ENCODE measurements around the gene GRIN2A. TPM values are rescaled to one million over a fixed set of nuclear protein-coding genes. Genes with fewer than 3 reads are reported as not detected.

Gene GRIN2A
- total and polyA plus RNA-seq, 3 donors from 2014 or later = 7.0 to 20.3 (median 10.4) TPM

DNA sequence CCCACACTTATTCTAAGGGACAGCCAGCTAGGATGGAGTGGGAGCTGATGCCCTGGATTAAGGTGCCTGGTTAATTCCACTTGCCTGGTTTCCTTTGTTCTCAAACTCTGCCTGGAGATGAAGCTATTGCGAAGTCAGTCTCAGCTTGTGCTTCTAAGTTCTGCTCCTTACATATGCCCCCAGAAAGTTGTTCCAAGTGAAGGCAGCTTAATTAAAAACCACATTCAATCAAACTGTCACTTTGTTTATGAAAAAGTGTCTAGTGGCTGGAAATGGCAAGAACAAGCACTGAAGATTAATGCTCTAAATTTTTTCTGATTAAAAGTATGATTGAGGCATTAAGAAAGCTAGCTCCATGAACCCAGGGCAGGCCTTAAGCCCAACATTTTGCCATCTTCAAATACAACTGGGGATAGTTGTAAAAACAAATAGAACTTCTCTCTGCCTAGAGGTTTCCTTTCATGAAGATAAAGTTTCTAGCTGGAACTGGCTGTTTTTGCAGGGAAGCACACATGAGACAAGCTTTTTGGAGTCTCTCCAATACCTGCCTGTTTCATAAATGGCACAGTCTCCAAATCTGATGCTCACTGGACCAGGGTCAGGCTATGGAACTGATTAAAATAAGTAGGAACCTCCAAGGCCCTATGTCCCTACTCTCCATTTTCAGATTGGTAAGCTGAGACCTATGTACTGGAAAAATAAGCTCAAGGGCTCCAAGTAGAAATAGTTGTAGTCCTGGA, 100.9 kb downstream of the GRIN2A start:
- Histone ChIP-seq H3K4me1 (peaks cover 3% of the 10 kb centered on the region), H3K9me3 (no peaks in the 10 kb centered on the region), H3K4me3 (no peak overlapping the region), H3K36me3 (ENCODE audit: low read depth, missing control alignments) (no peaks in the 10 kb centered on the region), H3K27ac (no peak overlapping the region), H3K27me3 (no peaks in the 10 kb centered on the region)
- intact Hi-C loops (cut with DNase I; ENCODE audit: low total_unique reads) = no loop called here
- 79 to 97% methylated on average over 1 of the region's 1 CpG for WGBS, 2 donors
- DNase-seq = no peak
- TF ChIP-seq POLR2A (IDR thresholded peaks at IDR 0.05) = no peak
- TF ChIP-seq CTCF (IDR thresholded peaks at IDR 0.05) = no peak

DNA sequence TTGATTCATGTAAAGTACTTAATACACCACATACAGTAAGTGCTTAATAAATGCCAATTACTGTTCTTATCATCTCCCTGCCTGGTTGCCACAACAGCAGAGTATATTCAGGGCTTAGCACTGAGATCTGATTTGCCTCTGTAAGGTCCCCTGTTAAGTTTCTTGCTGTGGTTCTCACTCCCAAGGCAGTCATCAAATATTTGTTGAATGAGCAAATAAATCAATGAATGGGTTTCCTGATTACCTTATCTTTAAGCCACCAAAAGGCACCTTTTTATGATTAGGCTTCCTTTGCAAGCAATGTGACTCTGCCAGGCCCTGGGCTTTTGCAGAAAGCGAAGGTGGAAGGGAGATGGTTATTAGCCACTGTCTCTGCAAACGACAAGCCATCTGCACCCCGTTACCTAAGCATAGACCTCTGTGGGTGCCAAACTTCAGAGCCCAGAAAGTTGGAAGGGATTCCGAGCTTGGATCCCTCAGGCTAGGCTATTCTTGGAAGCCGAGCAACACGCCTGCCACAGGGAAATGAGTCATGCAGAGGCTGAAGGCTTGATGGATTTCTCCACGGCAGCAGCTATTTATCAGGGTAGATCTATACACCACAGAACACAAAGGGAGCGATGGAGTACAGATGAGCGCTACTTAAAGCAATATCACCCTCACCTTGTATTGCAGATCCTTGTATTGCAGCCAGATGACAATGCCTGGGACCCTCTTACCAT, 102.0 kb downstream of the GRIN2A start:
- WGBS, 2 donors = 50 to 80% methylated on average over 9 of the region's 9 CpGs
- H3K36me3 ChIP-seq (ENCODE audit: low read depth, missing control alignments) = no peaks in the 10 kb centered on the region
- no peak overlapping the region for H3K27ac ChIP-seq
- DNase-seq = no peak
- intact Hi-C loops (cut with DNase I; ENCODE audit: low total_unique reads) = no loop called here
- no peaks in the 10 kb centered on the region for H3K27me3 ChIP-seq
- no peak overlapping the region for H3K4me3 ChIP-seq
- peaks cover 3% of the 10 kb centered on the region for H3K4me1 ChIP-seq
- no peaks in the 10 kb centered on the region for H3K9me3 ChIP-seq
- TF ChIP-seq CTCF (IDR thresholded peaks at IDR 0.05) (no peak), POLR2A (IDR thresholded peaks at IDR 0.05) (no peak)

GRCh38 chr16:10078541-10078949, 103.7 kb downstream of the GRIN2A start:
- WGBS, 2 donors = 54 to 61% methylated on average over 7 of the region's 7 CpGs
- Histone ChIP-seq H3K4me1 (peaks cover 3% of the 10 kb centered on the region), H3K27ac (no peak overlapping the region), H3K9me3 (no peaks in the 10 kb centered on the region), H3K27me3 (no peaks in the 10 kb centered on the region), H3K36me3 (ENCODE audit: low read depth, missing control alignments) (no peaks in the 10 kb centered on the region), H3K4me3 (no peak overlapping the region)
- DNase-seq = no peak
- intact Hi-C loops (cut with DNase I; ENCODE audit: low total_unique reads) = no loop called here
- TF ChIP-seq POLR2A (IDR thresholded peaks at IDR 0.05) = no peak
- no peak for TF ChIP-seq CTCF (IDR thresholded peaks at IDR 0.05)

DNA sequence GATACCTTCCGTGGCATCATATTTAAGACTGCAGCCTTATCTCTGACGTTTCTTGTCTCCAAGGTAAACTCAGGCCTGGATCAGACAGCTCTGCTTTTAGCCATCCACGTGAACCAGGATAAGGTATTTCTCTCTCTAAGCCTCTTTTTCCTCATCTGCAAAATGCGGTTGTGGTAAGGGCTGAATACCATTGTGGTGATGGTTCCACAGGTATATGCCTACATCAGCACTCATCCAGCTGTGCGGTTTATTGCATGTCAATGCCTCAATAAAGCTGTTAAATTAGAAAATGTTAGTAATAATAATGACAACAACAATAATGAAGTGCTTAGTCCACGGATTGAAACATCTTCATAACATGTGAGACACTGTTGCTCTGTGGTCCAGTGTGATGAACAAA, 104.4 kb downstream of the GRIN2A start:
- WGBS, 2 donors = 84 to 86% methylated on average over 6 of the region's 6 CpGs
- no peak overlapping the region for H3K4me3 ChIP-seq
- no peak for TF ChIP-seq CTCF (IDR thresholded peaks at IDR 0.05)
- no peak for TF ChIP-seq POLR2A (IDR thresholded peaks at IDR 0.05)
- no peaks in the 10 kb centered on the region for H3K9me3 ChIP-seq
- H3K27me3 ChIP-seq = no peaks in the 10 kb centered on the region
- no peaks in the 10 kb centered on the region for H3K36me3 ChIP-seq (ENCODE audit: low read depth, missing control alignments)
- H3K4me1 ChIP-seq = peaks cover 3% of the 10 kb centered on the region
- DNase-seq = no peak
- no peak overlapping the region for H3K27ac ChIP-seq
- intact Hi-C loops (cut with DNase I; ENCODE audit: low total_unique reads) = no loop called here
